GM08714 (cell line): ENCODE data around the gene ABCD4.

Experiments used
- H3K4me3 ChIP-seq: fragments of 200-500 bp; sonication (Bioruptor generic); 2 replicates; pipeline ENCODE4 v1.5.1; 2014; ENCODE audit warnings: mild to moderate bottlenecking, low read length, inconsistent platforms
- ZNF274 ChIP-seq: IDR thresholded peaks from 2 replicates; pipeline ENCODE4 v1.6.1; 2012; ENCODE audit warnings: mild to moderate bottlenecking, low read depth, low read length

Gene ABCD4

DNA sequence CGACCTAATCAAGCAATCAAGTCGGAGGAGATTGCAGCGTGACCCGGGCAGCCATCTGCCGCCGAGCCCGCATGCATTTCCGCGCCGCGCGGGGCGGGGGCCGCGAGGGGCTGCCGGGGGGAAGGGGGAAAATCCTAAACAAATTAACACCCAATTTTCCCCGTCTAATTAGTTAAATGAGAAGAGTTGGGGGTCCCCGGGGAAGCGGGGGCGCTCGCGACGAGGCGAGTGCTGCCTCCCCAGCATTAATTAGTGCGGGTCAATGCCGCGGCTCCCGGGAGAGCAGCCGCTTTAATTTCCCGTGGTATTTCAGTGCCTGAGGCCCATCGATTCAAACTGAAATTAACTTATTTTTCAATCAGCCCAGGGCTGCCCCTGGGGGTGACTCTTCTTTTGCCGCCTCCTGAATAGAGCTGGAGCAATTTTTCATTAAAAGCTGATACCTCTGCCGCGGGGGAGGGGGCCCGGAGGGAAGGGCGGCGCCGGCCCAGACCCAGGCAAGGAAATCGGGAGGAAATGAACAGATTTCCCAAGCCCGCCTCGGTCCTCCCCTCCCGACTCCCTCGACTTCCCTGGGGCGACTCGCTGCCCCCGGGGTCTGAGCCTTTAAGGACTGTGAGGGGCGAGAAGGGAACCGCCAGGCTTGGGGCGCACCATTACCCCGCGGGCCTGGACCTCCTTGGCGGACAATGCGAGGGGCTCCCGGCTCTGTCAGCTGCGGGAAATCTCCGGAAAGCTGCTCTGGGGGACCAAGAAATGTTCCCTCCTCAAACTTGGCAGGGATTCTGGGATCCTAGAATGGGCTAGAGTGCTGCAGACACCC, 44.6 kb downstream of the ABCD4 start:
- no peak for TF ChIP-seq ZNF274
- H3K4me3 ChIP-seq = peak overlapping the region; percentile 65

DNA sequence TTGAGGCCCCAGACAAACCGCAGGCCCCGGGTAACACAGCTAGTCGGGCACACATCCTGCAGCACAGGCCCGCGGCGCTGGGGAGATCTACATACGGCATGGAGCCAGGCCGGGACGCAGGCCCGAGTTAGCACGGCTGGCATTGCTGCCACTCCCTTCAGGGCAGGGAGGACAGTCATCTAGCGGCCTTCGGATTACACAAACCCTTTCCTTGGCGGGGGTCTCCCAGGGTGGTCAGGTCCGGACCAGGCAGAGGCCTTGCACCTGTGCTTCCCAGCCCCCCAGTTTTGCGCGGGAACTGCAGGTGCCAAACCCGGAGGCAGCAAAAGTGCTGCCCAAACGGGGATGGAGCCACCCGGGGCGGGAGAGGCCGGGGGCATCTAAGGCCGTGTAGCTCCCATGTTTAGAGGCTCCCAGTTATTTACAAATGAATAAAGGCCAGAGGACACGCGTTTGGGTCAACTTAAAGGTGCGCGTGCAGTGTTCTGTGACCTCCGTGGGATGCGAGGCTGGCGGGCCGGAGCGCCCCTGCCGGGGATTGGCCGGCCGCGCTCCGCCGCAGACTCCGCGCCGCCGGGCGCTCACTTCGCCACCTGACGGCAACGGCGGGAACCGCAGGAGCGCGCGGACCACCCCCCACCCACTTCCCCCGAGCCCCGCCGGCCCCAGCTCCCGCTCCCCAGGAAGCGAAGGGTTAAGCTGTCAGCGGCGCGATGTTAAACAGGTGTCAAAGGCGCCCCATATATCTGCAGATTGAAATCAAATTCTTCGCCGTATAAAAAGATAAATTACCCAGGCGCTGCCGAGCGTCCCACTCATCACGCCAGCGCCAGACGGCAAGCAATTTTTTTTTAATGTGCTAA, 45.4 kb downstream of the ABCD4 start:
- TF ChIP-seq ZNF274 = no peak
- H3K4me3 ChIP-seq = peak overlapping the region; percentile 65

DNA sequence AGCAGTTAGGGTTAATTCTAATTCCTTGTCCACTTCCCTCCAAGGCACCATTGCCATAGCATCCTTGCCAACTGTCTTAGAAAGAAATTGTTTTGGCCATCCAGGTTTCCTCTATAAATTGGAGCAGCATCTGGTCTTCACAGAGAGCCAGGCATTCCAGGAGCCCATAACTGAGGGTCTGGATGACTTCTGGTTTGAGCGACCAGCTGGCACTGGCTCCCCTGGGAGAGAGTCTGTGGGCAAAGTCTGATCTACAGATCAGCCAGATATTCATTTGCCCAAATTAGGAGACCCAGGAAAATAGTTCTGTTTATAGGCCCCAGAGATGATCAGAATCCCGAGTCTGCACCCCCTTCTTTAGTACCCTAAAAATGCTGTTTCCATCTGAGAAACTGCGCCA, 47.5 kb downstream of the ABCD4 start:
- no peak for TF ChIP-seq ZNF274
- no peak overlapping the region for H3K4me3 ChIP-seq

DNA sequence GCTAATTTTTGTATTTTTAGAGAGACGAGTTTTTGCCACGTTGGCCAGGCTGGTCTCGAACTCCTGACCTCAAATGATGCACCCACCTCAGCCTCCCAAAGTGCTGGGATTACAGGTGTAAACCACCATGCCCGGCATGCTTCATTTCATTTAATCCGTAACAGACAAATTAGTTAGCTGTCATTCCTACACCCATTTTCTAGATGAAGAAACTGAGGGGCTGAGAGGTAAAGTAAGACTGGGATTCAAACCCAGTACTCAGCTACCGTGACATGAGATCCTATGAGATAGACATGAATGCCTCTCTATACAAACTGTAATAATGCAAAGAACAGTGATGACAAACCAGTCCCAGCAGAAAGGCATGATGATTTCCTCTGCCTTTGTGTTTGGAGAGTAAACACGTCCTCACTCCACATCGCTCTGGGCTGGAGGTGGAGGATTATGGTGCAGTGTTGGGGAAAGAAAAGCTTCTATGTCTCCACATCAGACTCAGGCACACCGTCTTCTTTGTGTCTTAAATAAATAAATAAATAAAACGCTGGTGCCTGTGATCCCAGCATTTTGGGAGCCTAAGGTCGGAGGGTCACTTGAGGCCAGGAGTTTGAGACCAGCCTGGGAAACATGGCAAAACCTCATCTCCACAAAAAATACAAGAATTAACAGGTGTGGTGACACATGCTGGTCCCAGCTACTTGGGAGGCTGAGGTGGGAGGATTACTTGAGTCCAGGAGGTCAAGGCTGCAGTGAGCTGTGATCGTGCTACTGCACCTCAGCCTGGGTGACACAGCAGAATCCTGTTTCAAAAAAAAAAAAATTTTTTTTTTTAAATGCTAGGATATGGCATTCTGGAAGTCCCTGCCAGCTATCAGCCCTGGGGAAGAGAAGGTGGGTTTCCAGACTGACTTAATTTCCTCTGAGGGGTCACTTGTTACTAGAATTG, 53.0 kb downstream of the ABCD4 start:
- no peak overlapping the region for H3K4me3 ChIP-seq
- no peak for TF ChIP-seq ZNF274

- no peak for TF ChIP-seq ZNF274
- no peak overlapping the region for H3K4me3 ChIP-seq
These were observed 54.7 kb downstream of the ABCD4 start for GRCh38 chr14:74248017-74248416.

DNA sequence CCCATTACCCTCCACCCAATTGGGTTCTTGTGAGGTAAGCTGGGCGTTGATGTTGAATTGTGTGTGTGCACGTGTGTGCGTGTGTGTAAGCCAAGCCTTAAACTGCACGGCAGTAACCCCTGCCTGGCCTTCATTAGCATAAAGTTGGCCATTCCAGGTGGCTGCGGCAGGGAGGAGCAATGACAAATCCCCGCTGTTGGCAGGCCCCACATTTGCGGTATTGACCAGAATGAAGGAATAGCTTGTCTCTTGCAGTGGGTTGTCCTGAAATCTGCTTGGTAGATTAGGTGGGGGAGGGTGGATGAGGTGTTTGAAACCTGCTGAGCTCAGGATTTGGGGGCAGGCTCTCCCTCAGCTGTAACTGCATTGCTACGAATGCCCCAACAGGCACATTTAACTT, 56.2 kb downstream of the ABCD4 start:
- TF ChIP-seq ZNF274 = no peak
- H3K4me3 ChIP-seq = no peak overlapping the region

DNA sequence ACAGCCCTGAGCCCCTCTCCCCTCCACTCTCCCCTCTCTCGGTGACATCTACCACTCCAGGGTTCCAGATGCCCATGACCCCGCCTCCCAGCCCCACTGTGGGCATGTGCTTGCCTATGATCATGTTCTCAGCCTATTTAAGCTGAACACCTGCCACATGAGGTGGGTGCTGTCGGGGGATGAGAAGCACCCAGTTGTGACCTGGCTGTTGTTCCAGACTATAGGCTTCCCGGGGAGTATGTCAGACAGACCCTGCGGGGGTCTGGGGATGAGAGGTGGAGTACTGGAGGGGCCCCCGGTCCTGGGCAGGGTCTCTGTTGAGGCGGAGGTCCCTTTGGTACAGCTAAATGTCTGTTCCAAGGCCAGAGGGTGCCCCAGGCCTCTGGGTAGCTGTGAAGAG, 57.4 kb downstream of the ABCD4 start:
- no peak overlapping the region for H3K4me3 ChIP-seq
- TF ChIP-seq ZNF274 = no peak

DNA sequence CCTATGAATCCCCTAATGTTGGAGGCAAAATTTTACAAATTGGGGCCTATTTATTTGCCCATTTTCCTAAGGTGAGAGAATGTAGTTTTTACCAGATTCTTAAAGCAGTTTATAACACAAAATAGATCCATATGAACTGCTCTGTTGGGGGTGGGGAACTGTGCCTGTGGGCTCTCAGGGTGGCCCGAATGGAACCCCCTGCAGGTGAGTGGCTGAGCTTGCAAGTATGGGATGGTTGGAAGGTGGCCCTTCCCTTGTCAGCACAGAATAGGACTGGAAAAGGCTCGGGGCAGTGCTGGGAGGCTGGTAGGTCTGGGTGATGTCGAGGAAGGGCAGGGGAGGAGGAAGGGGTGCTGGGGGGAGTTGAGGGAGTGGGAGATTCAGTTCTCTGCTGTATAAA, 58.6 kb downstream of the ABCD4 start:
- no peak for TF ChIP-seq ZNF274
- H3K4me3 ChIP-seq = no peak overlapping the region

DNA sequence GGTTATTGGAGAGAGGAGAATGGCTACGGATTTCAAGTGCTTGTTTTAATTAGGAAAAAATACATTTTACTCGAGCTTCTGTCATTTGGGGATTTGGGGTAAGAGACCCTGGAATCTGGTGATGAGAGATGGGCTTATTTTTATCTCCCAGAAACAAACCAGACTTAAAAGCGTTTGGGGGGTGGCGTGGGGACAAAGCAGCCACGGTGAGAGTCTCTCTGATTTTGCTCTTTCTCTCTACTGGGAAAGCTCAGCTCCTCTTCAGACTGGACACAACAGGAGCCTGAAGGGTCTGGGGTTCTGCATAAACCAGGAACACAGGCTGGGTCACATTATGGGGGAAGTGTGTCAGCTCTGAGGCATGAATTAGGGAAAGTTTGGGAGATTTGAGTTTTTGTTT, 59.7 kb downstream of the ABCD4 start:
- H3K4me3 ChIP-seq = no peak overlapping the region
- no peak for TF ChIP-seq ZNF274

DNA sequence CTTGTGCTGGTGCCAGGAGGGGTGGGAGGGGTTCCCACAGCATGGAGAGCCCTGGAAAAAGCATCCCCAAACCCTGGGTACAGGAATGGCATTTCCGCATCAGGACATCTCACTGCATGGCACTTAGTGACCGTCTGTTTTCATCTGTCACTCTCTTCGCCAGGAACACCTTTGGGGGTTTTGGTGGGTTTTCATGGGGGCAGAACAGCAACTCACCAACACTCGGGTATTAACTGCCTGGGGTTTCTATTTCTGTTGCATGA, 60.0 kb downstream of the ABCD4 start:
- H3K4me3 ChIP-seq = no peak overlapping the region
- TF ChIP-seq ZNF274 = no peak

DNA sequence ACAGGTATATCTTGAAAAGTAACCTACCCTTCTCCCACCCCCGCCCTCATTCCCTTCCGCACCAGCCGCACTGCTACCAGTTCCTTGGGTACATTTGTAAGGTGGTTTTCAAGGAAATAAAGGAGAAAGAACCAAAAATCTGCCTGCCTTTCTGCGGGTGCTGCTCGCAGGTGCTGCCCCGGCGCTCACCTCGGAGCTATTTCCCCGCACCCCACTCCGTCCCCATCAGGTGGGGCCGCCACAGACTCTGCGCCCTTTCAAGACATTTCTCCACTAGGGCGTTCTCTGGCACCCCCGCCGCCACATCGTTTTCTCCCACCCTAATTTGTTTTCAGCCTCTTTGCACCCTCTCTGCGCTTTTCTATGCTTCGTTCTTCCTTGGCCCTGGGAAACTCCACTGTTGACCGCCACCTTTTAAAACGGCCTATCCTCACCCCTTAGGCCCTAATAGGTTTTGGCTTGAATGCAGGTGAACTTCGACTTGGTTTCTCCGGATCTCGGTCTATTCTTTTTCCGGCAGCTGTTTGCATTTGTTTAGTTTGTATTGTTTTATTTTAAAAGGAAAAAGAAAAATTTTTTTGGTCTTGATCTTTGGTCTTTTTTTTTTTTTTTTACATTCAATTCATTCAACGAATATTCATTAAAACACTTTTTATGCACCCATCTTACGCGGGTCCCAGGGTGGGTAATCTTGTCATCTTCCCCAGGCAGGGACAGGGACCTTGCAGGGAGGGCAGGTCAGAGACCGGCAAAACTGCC, 60.5 kb downstream of the ABCD4 start:
- TF ChIP-seq ZNF274 = no peak
- no peak overlapping the region for H3K4me3 ChIP-seq

- no peak overlapping the region; the same call in 1 of the 2 replicates for H3K4me3 ChIP-seq
- no peak for TF ChIP-seq ZNF274
These were observed 61.1 kb downstream of the ABCD4 start for GRCh38 chr14:74241652-74242017.

DNA sequence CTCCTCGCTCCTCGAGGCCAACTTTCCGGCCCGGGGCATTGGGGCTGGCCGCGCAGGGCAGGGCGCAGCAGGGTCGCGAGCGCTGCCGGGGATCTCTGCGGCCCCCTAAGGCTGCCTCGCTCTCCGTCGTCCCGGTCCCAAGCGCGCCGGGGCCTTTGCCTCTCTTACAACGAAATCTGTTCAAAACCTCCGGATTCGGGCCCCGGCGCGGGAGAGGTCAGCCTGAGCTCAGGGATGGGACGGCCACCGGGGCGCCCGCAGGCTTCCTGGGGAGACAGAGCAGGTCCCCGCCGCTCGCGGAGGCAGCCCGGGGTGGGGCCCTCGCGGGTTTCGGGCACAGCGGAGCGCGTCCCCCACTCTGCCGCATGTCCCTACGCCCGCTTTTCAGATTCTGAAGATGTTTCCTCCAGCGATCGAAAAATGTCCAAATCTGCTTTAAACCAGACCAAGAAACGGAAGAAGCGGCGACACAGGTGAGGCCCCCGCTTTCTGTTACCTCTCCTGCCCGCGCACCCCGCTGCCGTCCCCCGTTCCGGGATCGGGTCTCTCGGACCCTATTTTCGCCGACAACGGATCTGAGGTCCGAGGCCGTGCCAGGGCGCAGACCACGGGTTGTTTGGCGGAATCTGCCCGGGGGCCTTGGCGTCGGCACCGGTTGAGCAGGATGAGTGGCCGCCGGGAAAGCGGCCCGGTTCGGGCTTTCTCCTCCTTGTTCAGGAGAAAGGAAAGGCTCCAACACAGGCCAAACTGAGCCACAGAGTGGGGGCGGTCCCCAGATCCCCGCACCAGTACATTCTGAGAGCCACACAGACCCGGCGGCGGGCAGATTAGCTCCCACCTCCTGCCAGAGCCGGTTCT, 61.7 kb downstream of the ABCD4 start:
- no peak for TF ChIP-seq ZNF274
- H3K4me3 ChIP-seq = peak overlapping the region; percentile 25; the same call in 1 of the 2 replicates
